GM12891 (cell line): ENCODE measurements around the gene FAM234B.

Experiments used
- POLR2A ChIP-seq: IDR thresholded peaks from 2 replicates; pipeline ENCODE4 v1.6.1; 2011; ENCODE audit warnings: low read depth, low read length, control low read depth
- TAF1 ChIP-seq: IDR thresholded peaks from 2 replicates; pipeline ENCODE4 v1.6.1; 2011; ENCODE audit warnings: low read depth, low read length, control low read depth

DNA sequence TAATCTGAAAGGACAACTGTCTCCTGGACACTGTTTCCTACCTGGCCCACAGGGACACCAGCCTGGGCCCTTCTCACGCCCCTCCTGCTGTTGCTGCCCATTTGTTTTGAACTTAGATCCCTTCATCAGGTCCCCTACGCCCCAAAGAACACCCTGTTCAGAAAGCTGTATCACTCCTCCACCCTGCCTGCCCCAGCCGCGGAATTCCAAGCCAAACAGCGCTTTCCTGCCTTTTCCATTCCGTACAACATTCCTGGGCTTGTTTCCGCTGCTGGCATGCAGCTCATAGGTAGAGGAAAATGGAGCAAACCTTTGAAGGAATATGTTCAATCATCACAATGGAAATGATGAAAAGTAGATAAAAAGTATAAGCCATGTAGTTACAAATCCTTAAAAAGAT, 72.1 kb downstream of the FAM234B start:
- no peak for TF ChIP-seq TAF1
- TF ChIP-seq POLR2A = no peak
